Suprapubic skin (tissue), 3 donors: ENCODE measurements around the gene NPAS2.

Source experiments
- EP300 ChIP-seq: sonication (generic); formaldehyde crosslinking; IDR thresholded peaks from one replicate; pipeline ENCODE4 v1.6.1; 2017; ENCODE audit warnings: antibody characterized with exemption
- POLR2A ChIP-seq, 2 donors: fragments of 450-650 bp; IDR thresholded peaks; one replicate each; pipeline ENCODE4 v1.6.1; 2017; ENCODE audit warnings: antibody characterized with exemption in 2 of 2, mild to moderate bottlenecking in 2 of 2, moderate library complexity in 2 of 2
- TF ChIP-seq, protein P1 (sequence below), 2 donors: fragments of 200-600 bp in 1 of 2; fragments of 450-650 bp in 1 of 2; sonication (generic) in 1 of 2; IDR thresholded peaks; one replicate each; pipeline ENCODE4 v1.5.1; 2016 to 2019; ENCODE audit warnings: antibody characterized with exemption in 2 of 2, mild to moderate bottlenecking in 1 of 2, moderate library complexity in 1 of 2

DNA sequence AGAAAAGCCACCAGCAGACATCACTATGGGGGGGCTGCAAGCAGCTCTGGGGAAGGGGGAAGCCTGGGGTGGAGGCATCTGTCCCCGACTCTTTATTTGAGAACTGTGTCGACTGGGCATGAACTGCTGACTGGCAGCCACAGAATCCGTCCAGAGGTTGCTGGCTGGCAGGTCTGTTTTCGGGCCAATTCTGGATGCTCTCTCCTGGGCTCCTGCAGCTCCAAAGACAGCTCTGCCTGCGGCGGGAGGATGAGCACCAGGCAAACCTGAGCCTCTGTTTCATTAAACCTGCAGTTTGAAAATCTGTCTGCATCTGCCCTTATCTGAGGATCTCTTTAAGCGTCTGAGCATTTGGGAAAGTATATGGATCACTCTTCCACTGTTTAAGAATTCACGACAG is 147.8 kb downstream of the NPAS2 start:
- TF ChIP-seq, protein P1, sequence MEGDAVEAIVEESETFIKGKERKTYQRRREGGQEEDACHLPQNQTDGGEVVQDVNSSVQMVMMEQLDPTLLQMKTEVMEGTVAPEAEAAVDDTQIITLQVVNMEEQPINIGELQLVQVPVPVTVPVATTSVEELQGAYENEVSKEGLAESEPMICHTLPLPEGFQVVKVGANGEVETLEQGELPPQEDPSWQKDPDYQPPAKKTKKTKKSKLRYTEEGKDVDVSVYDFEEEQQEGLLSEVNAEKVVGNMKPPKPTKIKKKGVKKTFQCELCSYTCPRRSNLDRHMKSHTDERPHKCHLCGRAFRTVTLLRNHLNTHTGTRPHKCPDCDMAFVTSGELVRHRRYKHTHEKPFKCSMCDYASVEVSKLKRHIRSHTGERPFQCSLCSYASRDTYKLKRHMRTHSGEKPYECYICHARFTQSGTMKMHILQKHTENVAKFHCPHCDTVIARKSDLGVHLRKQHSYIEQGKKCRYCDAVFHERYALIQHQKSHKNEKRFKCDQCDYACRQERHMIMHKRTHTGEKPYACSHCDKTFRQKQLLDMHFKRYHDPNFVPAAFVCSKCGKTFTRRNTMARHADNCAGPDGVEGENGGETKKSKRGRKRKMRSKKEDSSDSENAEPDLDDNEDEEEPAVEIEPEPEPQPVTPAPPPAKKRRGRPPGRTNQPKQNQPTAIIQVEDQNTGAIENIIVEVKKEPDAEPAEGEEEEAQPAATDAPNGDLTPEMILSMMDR (IDR thresholded peaks at IDR 0.05) = no peak
- TF ChIP-seq EP300 = no peak
- no peak for TF ChIP-seq POLR2A (IDR thresholded peaks at IDR 0.05)
